ENCODE data around the gene AKT1.
"Not testable (repeated sequence)": the region's sequence is repeated elsewhere in the genome, so short reads cannot be mapped to it uniquely, and the experiment has no call there.

The AKT1 gene

GRCh38 chr14:104794993-104795780 is at the start of gene AKT1:
TSS of gene AKT1 (minus strand) at chr14:104795748. CDS start at chr14:104792643, 3,105 bp downstream.
- DNase-seq: no peak

GRCh38 chr14:104845033-104845666 is 49.6 kb upstream of the AKT1 start:
- no peak for DNase-seq

GRCh38 chr14:104844306-104845032 is 48.9 kb upstream of the AKT1 start:
- no peak for DNase-seq

- no peak for DNase-seq
Observed at GRCh38 chr14:104843442-104844305, 48.1 kb upstream of the AKT1 start.

GRCh38 chr14:104843006-104843405 is 47.5 kb upstream of the AKT1 start:
- DNase-seq: no peak

GRCh38 chr14:104841730-104842129 is 46.2 kb upstream of the AKT1 start:
- DNase-seq: no peak

GRCh38 chr14:104836171-104836935 is 40.8 kb upstream of the AKT1 start:
- not testable (repeated sequence) for DNase-seq

GRCh38 chr14:104830781-104831180 is 35.2 kb upstream of the AKT1 start:
- no peak for DNase-seq

GRCh38 chr14:104827177-104828055 is 31.9 kb upstream of the AKT1 start:
- peak; percentile 62 to 77 for DNase-seq

- DNase-seq: no peak
Observed at GRCh38 chr14:104826861-104827176, 31.3 kb upstream of the AKT1 start.

- DNase-seq: peak; percentile 63 to 73
Observed at GRCh38 chr14:104826189-104826860, 30.8 kb upstream of the AKT1 start.

GRCh38 chr14:104824353-104824997 is 28.9 kb upstream of the AKT1 start:
- DNase-seq: no peak

- DNase-seq: no peak
Observed at GRCh38 chr14:104822821-104823615, 27.5 kb upstream of the AKT1 start.

GRCh38 chr14:104821971-104822608 is 26.5 kb upstream of the AKT1 start:
- no peak for DNase-seq

GRCh38 chr14:104821229-104821945 is 25.8 kb upstream of the AKT1 start:
- no peak for DNase-seq

GRCh38 chr14:104820669-104821228 is 25.2 kb upstream of the AKT1 start:
- DNase-seq: peak in 1 of 2 experiments; percentile 15

GRCh38 chr14:104819361-104819781 is 23.8 kb upstream of the AKT1 start:
- no peak for DNase-seq

All from Kasumi-1 (cell line).